NCI-H446 treated with DMSO at 0.1 percent for 48 hours (cell line): Measurements from ENCODE around the gene SMIM22.
A peak's percentile ranks its signal among the peaks of the same experiment; 100 is the strongest.

Source experiments
- DNase-seq: peaks from one replicate; lab custom pipeline; 2025; lab: John Stamatoyannopoulos, UW

The SMIM22 gene

GRCh38 chr16:4795828-4796572 lies 831 bp downstream of the SMIM22 start:
- no peak for DNase-seq

GRCh38 chr16:4796982-4797804 lies 2.0 kb downstream of the SMIM22 start:
- DNase-seq: no peak

- DNase-seq: no peak
Observed at GRCh38 chr16:4797805-4798252, 2.7 kb downstream of the SMIM22 start.

- no peak for DNase-seq
Observed at GRCh38 chr16:4798456-4798855, 3.3 kb downstream of the SMIM22 start.

- DNase-seq: no peak
Observed at GRCh38 chr16:4799171-4799855, 4.1 kb downstream of the SMIM22 start.

GRCh38 chr16:4800290-4801041 lies 5.3 kb downstream of the SMIM22 start:
- DNase-seq: no peak

GRCh38 chr16:4801051-4801961 lies 6.1 kb downstream of the SMIM22 start:
- no peak for DNase-seq

GRCh38 chr16:4801962-4802658 lies 6.9 kb downstream of the SMIM22 start, which contains the start of gene ROGDI:
TSS of gene ROGDI (minus strand) at chr16:4802633. CDS start at chr16:4802571, 62 bp downstream.
- no peak for DNase-seq

GRCh38 chr16:4802659-4803287 lies 7.6 kb downstream of the SMIM22 start:
- DNase-seq: peak; percentile 69

GRCh38 chr16:4803401-4803844 lies 8.3 kb downstream of the SMIM22 start:
- no peak for DNase-seq

GRCh38 chr16:4803898-4804762 lies 9.0 kb downstream of the SMIM22 start:
- no peak for DNase-seq

GRCh38 chr16:4805231-4805630 lies 10.1 kb downstream of the SMIM22 start:
- DNase-seq: no peak

- DNase-seq: no peak
Observed at GRCh38 chr16:4806280-4806679, 11.1 kb downstream of the SMIM22 start.

GRCh38 chr16:4811242-4811641 lies 16.1 kb downstream of the SMIM22 start:
- DNase-seq: no peak

- DNase-seq: no peak
Observed at GRCh38 chr16:4811773-4812172, 16.6 kb downstream of the SMIM22 start.

GRCh38 chr16:4813251-4814003 lies 18.3 kb downstream of the SMIM22 start:
- no peak for DNase-seq

- DNase-seq: no peak
Observed at GRCh38 chr16:4814046-4814445, 18.9 kb downstream of the SMIM22 start.
